Kidney tubule cell (primary cell): ENCODE results near the gene PDIA2.

Source experiments
- DNase-seq: peaks from one replicate; pipeline ENCODE4 v3.0.0-alpha.2; 2018; ENCODE audit warnings: low spot score

Gene PDIA2

DNA sequence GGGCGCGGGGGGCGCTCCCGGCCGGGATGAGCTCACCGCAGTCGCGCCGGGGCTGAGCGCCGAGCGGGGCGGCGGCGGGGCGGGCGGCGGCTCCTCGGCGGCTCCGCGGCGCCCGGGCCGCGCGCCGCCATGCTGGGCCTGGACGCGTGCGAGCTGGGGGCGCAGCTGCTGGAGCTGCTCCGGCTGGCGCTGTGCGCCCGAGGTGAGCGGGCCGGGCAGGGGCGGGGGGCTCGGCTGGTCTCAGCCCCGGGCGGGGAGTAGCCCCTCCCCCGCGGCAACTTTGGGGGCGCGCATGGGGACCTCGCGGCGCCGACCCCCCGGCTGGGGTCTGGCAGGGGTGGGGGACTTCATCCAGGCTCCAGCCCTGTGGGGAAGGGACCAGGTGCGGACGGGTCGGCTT lies 2.4 kb upstream of the PDIA2 start, which contains the start of gene ARHGDIG:
ARHGDIG (plus strand) TSS at position 40 of the 400 bp plus-strand sequence; CDS start at position 130, 90 bp downstream.
- DNase-seq = no peak

DNA sequence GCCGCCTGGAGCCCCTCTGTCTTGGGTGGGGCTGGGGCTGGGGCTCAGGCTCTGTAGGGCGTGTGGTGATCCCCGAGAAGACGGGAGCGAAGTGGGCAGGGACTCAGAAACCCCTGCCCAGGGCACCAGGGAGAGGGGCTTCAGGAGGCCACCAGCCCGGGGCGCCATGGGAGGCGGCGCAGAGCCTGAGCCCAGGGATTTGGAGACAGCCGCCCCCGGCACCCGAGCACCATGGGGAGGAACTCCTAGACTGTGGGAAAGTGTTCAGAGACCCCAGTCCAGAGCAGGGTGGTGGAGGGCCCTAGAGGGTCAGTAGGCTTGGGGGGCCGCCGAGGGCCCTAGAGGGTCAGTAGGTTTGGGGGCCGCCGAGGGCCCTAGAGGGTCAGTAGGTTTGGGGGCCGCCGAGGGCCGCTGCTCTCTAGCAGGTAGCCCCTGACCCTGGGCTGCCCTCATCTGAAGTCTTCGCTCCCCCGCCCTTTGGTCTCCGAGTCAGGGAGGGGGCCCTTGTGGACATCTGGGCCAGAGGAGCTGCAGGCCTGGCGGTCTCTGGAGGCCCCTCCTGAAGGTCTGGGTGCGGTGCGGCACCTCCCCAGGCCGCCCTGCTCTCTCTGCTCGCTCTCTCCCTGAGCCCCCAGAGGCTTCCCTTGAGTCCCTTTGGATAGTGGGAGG lies 1.8 kb upstream of the PDIA2 start:
- no peak for DNase-seq

DNA sequence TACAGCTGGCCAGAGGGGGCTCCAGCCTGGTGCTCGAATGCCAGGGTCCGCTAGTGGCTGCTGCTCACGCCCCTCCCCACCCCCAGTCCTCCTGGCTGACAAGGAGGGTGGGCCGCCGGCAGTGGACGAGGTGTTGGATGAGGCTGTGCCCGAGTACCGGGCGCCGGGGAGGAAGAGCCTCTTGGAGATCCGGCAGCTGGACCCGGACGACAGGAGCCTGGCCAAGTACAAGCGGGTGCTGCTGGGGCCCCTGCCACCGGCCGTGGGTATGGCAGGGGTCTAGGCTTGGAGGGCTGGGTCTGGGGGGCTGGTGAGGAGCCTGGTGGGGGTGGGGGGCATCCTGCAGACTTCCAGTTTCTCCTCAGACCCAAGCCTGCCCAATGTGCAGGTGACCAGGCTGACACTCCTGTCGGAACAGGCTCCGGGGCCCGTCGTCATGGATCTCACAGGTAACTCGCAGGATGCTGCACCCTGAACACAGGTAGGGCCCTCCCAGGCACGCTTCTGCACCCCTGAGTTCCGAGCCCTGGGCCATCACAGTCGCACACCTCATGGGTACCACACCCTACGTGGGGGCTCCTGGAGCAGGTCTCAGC lies 1.2 kb upstream of the PDIA2 start:
- DNase-seq = no peak

DNA sequence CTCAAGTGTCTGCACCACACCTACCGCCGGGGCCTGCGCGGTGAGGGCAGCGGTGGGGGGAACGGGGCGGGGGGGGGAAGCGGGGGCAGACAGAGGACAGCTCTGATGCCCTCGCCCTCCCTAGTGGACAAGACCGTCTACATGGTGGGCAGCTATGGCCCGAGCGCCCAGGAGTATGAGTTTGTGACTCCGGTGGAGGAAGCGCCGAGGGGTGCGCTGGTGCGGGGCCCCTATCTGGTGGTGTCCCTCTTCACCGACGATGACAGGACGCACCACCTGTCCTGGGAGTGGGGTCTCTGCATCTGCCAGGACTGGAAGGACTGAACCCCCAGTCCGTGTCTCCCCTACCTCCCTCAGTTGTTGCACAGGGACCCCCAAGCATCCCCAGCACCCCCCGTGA lies 473 bp upstream of the PDIA2 start:
- no peak for DNase-seq

DNA sequence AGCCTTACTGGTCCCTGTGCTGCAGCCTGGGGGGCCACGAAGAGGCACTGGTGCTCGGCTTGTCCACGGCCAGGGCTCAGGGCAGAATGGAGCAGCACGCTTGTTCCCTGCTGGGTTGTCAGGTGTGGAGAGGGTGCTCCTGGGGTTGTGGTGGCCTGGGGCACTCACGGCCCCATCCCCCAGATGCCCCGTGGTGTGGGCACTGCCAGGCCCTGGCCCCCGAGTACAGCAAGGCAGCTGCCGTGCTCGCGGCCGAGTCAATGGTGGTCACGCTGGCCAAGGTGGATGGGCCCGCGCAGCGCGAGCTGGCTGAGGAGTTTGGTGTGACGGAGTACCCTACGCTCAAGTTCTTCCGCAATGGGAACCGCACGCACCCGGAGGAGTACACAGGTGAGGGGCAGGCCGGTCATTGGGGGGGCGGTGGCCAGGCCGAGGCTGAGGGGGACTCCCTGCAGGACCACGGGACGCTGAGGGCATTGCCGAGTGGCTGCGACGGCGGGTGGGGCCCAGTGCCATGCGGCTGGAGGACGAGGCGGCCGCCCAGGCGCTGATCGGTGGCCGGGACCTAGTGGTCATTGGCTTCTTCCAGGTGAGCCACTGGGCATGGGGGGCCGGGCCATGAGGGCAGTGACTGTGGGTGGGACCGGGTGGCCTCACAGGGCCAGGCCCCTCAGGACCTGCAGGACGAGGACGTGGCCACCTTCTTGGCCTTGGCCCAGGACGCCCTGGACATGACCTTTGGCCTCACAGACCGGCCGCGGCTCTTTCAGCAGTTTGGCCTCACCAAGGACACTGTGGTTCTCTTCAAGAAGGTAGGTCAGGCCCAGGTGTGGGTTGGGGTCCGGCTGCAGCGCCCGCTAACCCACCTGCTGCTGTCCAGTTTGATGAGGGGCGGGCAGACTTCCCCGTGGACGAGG lies 1.5 kb downstream of the PDIA2 start:
- no peak for DNase-seq

DNA sequence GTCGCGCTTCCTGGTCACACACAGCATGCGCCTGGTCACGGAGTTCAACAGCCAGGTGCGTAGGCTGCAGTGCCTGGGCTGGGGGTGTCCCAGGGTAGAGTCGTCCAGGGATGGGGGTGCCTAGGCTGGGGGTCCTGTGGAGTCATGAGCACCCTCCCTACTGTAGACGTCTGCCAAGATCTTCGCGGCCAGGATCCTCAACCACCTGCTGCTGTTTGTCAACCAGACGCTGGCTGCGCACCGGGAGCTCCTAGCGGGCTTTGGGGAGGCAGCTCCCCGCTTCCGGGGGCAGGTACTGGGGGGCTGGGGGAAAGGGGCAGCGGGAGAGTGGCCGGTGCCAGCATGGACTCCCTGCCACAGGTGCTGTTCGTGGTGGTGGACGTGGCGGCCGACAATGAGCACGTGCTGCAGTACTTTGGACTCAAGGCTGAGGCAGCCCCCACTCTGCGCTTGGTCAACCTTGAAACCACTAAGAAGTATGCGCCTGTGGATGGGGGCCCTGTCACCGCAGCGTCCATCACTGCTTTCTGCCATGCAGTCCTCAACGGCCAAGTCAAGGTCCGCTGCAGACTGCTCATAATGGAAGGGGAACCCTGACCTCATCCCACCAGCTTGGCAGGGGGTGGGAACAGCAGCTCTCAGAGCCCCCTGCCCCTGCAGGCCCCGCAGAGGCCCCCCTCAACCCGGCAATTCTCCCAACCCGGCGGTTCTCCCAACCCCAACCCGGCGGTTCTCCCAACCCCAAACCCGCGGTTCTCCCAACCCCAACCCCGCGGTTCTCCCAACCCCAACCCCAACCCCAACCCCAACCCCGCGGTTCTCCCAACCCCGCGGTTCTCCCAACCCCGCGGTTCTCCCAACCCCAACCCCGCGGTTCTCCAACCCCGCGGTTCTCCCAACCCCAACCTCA lies 2.4 kb downstream of the PDIA2 start:
- DNase-seq = peak; percentile 73

DNA sequence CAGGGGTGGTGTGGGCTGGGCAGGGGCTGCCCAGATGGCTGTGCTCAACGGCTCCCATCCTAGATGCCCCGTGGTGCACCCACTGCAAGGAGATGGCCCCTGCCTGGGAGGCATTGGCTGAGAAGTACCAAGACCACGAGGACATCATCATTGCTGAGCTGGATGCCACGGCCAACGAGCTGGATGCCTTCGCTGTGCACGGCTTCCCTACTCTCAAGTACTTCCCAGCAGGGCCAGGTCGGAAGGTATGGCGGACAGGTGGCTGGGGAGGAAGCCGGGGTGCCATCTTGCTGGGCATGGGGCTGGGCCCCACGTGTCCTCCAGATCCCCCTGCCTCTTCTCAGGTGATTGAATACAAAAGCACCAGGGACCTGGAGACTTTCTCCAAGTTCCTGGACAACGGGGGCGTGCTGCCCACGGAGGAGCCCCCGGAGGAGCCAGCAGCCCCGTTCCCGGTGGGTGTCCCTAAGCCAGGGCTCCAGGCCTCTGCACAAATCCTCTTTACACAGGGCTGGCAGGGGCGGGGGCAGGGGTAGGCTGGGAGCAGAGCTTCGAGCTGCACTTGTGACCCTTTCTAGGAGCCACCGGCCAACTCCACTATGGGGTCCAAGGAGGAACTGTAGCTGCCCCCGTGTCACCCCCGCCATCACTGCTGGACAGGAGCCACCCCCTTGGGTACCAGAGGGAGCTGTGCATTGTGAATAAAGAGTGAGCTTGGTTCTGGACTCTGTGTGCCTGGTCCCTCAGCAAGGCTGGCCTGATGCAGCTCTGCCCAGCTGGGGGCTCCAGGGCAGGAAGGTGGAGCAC lies 3.7 kb downstream of the PDIA2 start:
- DNase-seq = no peak

DNA sequence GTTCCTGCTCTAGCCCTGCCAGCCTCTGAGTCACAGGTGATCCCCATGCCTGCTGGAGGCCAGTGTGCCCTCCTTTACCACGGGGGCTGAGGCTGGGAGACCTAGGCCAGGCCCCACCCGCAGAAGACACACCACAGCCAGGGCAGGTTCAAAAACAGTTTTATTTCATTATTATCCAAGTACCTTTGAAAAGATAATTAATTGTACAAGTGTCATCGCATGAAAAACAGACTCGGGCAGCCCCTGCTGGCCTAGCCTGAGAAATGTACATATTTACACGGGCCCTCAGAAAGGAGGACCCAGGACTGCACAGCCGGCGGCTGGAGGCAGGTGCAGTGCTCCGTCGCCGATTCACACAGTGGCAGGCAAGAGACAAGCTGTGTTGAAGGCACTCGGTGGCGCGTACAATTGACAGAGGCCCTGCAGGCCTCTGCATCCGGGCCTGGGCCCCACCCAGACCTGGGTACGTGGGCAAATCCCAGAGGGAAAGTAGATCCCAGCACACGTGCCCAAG lies 4.4 kb downstream of the PDIA2 start:
- DNase-seq = no peak

DNA sequence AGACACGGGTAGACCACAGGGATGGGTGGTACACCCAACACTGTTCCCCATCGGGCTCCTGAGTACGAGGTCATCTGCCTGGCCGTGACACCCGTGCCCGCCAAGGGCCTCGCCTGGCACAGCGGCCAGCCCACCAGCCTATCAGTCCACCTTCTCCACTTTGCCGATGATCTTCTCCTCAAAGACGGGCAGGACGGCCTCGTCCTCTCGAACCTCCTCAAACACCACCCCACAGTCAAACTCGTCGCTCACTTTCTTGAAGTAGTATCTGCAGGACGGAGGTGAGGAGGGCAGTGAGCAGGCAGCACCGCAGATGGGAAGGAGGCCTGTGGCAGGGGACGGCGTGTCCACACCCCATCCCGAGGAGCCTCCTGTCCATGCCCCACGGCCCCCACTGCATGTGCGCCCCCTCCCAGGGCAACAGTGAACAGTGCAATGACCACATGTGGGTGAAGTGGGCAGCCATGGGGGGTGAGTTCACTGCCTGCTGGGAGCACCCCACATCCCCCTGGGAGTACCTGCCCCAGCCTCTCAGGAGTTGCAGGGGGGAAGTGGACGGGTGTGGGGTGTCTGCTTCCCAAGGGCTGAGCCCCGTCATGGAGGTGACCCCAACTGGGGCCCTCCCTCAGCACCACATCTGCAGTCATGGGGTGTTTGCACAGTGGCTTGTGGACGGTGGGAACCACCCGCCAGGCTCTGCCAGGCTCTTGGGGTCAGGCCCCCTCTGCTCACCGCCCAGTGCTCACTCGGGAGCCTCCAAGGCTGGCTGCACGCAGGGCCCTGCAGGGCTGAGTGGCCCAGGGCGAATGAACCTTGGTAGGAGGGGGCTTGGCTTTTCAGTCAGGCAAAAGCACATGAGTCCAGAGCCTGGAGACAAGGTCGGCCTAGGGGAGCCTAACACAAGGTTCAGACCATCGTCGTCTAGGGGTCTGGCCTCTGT lies 5.3 kb downstream of the PDIA2 start:
- DNase-seq = no peak

DNA sequence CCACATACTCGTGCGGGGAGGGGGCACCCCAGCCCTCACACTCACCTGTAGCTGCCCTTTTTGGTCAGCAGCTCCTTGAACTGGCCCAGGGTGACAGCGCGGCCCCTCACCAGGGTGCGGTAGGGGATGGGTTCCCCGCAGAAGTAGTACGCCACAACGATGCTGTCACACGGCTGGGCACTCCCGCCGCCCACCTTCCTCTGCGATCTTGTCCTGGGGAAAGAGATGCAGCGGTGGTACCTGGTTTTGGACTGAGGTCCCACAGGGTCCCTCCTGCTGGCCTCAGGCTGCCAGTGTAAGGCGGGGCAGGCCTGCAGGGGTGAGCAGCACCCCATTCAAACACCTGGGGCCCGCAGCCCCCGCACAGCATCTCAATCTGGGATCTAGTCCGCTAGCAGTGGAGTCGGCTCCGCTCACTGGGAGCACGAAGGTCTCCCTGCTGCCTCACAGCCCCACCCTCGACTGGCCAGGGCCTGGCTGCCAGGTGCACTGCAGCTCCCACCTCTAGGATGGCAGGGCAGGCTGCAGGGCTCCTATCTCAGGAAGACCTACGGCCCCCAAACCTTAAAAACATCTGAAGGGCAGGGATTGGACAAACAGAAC lies 6.5 kb downstream of the PDIA2 start:
- no peak for DNase-seq

DNA sequence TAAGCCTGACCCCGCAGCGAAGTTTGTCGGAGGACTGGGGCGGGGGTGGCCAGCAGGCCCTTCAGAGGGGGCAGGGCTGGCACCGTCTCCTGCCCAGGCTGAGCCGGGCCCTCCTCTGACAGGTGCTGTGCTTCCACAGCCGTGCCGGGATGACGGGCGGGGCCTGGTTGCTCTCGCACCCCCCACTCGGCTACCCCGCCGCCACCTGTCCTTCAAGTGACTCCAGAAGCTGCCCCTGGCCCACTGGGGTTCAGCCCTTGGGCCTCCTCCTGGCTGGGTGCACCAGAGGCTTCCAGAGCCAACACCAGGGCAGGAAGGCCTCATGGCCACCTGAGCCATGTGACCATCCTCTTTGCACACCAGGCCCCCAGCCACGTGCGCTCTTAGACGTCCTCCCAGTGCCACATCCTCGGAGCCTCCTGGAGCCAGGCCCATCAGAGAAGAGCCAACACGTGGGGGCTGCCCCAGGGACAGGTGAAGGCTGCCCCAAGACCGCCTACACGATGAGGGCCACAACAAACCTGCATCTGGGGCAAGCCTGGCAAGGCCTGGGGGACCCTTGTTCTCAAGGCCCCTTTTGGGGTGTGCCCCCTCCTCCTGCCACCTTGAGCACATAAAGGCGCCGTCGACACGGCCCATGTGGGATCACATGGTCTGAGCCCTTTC lies 7.2 kb downstream of the PDIA2 start:
- DNase-seq = no peak

DNA sequence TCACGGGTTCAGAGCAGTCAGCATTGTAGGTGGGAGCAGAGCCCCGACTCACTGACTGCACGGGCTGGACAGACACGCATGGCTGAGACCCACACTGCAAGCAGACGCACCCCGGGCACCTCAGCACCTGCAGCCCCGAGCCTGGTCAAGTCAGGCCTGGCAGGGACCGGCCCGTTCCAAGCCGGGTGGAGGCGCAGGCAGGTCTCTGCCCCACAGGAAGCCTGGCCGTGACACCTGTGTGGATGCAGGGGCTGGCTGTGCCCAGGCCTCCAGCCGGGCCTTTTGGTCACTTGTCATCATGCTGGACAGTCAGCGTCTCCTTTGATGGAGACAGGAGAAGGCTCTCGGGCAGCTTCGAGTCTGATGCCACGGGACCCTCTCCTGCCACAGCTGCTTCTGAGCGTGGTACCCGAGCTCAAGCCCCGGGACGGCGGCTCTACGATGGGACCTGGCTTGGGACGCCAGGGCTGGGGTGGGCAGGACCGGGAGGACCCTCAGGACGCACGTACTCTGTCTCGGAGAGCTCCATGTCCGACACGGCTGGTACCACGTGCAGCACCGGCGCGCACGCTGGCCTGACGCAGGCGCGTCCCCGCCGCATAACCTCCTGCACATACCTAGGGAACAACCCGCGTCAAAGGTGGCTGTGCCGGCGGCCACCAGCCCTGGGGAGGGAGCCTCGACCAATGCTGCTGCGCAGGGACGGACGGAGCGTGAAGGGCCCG lies 7.9 kb downstream of the PDIA2 start:
- DNase-seq = no peak

DNA sequence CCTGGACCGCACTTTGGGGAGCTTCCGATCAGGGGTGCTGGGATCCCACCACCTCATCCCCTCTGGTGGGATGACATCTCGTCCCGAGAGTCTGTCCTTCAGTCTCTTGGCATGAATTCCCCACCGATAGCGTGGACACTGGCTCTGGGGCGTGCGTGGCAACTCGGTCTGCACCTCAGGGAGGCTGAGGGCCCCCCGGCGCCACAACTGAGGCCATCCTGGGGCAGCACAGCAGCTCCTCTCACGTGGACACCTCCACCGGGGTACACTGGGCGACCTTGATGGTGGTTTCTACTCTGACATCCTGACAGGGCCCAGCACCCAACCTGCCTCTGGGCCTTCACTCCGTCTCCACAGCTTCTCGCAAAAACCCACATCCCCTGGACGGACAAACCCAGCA lies 8.6 kb downstream of the PDIA2 start:
- no peak for DNase-seq

DNA sequence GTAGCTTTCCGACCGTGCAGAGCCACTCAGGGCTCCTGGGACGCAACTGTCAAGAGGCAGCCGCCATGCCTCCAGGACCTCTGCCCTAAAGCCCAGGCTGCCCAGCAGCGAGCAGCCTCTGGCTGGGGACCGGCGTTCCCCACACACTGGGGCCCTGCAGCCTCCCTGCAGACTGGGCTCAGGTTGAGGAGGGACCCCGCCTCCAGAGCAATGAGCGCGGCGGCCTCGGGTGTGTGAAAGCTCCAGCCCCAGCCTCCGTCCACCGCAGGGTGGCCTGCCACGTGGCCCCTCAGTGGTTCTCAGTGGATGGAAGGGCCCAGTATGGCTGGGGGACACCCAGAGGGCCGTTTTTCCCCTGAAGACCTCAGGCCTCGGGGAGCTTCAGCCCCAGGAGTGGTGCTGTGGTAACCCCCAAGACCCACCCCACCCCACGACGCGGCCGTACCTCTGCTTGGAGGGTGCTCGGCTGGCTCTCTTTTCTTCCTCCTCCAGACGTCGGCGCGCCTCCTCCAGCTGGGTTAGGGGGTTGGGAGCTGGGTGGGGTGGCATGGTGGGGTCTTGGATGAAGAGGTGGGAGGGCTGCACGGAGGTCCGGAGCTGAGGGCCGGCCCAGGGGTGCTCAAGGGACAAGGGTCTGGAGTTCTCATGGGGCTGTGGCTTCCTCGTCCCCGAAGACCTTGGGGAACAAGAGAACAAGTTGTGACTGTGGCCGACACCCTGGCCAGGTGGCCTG lies 10.2 kb downstream of the PDIA2 start:
- DNase-seq = no peak

DNA sequence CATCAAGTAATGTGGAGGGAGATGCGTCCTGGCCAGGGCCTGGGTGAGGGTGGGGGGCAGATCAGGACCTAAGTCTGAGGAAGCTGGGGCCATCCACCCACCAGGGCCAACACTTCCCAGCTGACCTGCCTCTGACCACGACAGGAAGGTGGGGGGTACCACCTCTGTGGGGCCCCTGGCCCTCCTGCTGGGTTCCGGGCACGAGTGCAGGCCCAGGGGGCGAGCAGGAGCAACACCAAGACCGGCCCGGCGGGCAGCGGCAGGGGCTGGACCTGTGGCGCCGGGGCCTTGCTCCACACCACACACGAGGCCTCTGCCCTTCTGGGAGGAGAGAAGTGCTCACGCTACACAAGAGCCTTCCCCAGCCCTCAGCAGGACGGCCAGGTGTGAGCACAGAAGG lies 13.3 kb downstream of the PDIA2 start:
- DNase-seq = no peak

DNA sequence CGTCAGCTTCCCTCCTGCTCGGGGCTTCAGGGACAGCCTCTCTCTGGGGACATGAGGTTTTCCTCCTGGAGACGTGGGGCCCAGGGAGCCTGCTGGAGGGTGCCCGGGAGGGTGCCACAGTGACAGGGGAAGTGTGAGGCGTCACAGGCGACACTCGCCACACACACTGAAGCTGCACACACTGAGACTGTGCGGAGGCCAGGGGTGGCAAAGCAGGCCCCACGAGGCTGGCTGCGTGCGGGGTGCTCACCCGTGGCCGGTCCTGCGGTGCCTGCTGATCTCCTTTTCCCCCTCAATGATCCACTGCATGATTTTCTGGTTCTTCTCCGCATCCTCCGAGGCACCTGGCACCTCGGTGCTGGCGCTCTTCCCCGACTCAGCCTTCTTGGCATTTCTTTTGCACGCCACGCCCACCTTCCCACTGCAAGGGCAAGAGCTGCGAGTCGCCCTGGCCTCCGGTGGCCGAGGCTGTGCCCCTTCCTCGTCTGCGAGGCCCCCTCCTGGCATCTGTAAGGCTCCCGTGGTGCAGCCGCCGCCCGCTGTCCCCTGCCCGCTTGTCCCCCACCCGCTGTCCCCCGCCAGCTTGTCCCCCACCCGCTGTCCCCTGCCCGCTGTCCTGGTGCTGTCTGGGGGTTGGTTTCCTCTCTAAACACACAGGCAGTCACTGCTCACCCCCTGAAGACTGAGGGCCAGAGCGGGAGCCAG lies 14.0 kb downstream of the PDIA2 start:
- no peak for DNase-seq

DNA sequence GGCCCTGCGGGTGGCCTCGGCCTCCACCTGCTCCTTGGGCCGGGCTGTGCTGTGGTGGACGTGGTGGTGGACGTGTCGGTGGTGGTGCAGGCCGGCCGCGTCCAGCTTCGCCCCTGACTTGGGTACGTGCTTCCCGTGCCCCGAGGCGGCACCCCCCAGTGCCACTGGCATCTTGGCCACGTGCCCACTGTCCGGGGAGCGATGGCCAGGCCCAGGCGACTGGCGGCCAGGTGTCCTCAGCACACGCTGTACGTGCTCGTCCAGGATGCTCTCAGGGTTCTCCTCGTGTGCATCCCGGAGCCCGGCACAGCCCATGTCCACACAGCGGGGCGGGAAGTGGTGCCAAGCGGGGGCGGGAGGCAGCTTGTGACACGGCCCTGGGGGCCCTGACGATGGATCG lies 14.9 kb downstream of the PDIA2 start:
- DNase-seq = no peak
